Lower lobe of right lung (tissue), 2 donors: ENCODE data around the gene COLGALT1. TPM values are rescaled to one million over a fixed set of nuclear protein-coding genes. Genes with fewer than 3 reads are reported as not detected.

Experiments used
- ATAC-seq, 2 donors: fragments of 200-7000 bp; cut with Tn5 transposase; one replicate each; pipeline ENCODE4 v1.9.1; 2020 to 2022; ENCODE audit warnings: mild to moderate bottlenecking in 2 of 2, moderate library complexity in 2 of 2
- DNase-seq: peaks from one replicate; pipeline ENCODE4 v3.0.0-alpha.2; 2020
- H3K27ac ChIP-seq: fragments of 200-600 bp; one replicate; pipeline ENCODE4 v1.8.0; 2022
- H3K27me3 ChIP-seq: fragments of 200-600 bp; one replicate; pipeline ENCODE4 v1.8.0; 2022; ENCODE audit warnings: low read depth
- H3K36me3 ChIP-seq: fragments of 200-600 bp; one replicate; pipeline ENCODE4 v1.8.0; 2022; ENCODE audit warnings: mild to moderate bottlenecking
- H3K4me1 ChIP-seq: fragments of 200-600 bp; one replicate; pipeline ENCODE4 v1.8.0; 2022
- H3K4me3 ChIP-seq: fragments of 200-600 bp; one replicate; pipeline ENCODE4 v1.8.0; 2022; ENCODE audit warnings: mild to moderate bottlenecking
- H3K9me3 ChIP-seq: fragments of 200-600 bp; one replicate; pipeline ENCODE4 v1.8.0; 2022
- intact Hi-C: fragments of 100-400 bp; cut with DNase I; formaldehyde crosslinking; loops from one replicate; pipeline ENCODE4 v1.11.0; 2022
- total RNA-seq: library from RNA; stranded (reverse); fragmentation: NEBNext Ultra II Directional; extraction: Animal tissue kit (Norgen Biotek cat#: 25700); gene quantifications from one replicate; pipeline ENCODE4 v1.2.1, GENCODE V29; 2021
- TF ChIP-seq, protein P1 (sequence below): fragments of 200-600 bp; IDR thresholded peaks from one replicate; pipeline ENCODE4 v1.8.0; 2022; ENCODE audit warnings: antibody characterized with exemption, mild to moderate bottlenecking
- donor health status: DM: no; HTN: yes; CAD: no; lungs with severe emphysema.

Gene COLGALT1
- total RNA-seq, 1 donor from 2014 or later, result 142 TPM

DNA sequence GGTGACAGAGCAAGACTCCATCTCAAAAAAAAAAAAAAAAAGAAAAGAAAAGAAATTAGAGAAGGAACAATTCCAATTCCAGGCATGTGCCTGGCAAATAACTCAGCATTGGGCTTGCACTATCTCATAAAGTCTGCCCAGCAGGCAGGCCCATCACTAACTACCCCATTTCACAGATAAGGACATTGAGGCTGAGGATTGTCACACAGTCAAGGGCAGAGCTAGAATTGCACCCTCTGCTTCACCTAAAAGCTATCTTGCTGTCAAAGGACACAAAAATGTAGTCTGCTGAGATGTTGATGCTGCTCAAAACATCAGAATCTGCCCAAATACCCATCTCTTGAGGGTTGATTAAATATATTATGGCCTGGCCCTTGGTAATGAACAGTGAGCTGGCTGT lies 20.7 kb upstream of the COLGALT1 start:
- TF ChIP-seq, protein P1, sequence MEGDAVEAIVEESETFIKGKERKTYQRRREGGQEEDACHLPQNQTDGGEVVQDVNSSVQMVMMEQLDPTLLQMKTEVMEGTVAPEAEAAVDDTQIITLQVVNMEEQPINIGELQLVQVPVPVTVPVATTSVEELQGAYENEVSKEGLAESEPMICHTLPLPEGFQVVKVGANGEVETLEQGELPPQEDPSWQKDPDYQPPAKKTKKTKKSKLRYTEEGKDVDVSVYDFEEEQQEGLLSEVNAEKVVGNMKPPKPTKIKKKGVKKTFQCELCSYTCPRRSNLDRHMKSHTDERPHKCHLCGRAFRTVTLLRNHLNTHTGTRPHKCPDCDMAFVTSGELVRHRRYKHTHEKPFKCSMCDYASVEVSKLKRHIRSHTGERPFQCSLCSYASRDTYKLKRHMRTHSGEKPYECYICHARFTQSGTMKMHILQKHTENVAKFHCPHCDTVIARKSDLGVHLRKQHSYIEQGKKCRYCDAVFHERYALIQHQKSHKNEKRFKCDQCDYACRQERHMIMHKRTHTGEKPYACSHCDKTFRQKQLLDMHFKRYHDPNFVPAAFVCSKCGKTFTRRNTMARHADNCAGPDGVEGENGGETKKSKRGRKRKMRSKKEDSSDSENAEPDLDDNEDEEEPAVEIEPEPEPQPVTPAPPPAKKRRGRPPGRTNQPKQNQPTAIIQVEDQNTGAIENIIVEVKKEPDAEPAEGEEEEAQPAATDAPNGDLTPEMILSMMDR, result no peak
- Histone ChIP-seq H3K27ac (no peak overlapping the region), H3K36me3 (no peaks in the 10 kb centered on the region), H3K27me3 (peaks cover 5% of the 10 kb centered on the region), H3K4me3 (no peak overlapping the region), H3K4me1 (peaks cover 12% of the 10 kb centered on the region), H3K9me3 (no peaks in the 10 kb centered on the region)
- intact Hi-C loops, result no loop called here
- ATAC-seq (no peak), DNase-seq (no peak)

DNA sequence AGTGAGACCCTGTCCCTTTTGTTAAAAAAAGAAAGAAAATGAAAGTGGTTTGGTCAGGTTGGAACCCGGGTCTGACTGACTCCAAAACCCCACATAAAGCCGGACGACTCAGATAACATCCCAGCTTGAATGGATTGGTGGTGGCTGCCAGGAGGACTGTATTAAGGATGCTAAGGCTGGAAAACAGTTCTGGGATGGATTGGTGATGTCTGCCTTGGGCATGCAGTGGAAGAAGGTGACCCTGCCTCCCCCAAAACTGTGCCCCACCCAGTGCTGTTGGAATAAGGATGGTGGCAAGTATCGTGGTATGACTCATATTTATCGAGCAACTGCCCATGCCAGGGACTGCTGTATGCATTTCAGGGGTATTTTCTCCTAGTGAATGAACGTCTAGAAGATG lies 18.5 kb upstream of the COLGALT1 start:
- ATAC-seq, result no peak
- H3K4me1 ChIP-seq, result peaks cover 12% of the 10 kb centered on the region
- H3K4me3 ChIP-seq, result no peak overlapping the region
- TF ChIP-seq, protein P1, result no peak
- no peaks in the 10 kb centered on the region for H3K36me3 ChIP-seq
- no peaks in the 10 kb centered on the region for H3K9me3 ChIP-seq
- intact Hi-C loops, result no loop called here
- DNase-seq, result no peak
- H3K27ac ChIP-seq, result no peak overlapping the region
- peaks cover 3% of the 10 kb centered on the region for H3K27me3 ChIP-seq

- Histone ChIP-seq H3K4me1 (peaks cover 12% of the 10 kb centered on the region), H3K27me3 (no peaks in the 10 kb centered on the region), H3K36me3 (no peaks in the 10 kb centered on the region), H3K4me3 (peak overlapping the region; percentile 66), H3K9me3 (no peaks in the 10 kb centered on the region), H3K27ac (peak overlapping the region; percentile 62)
- TF ChIP-seq, protein P1, result no peak
- DNase-seq (no peak), ATAC-seq (peak; percentile 1 to 12)
- intact Hi-C loops, result no loop called here
These were observed 16.7 kb upstream of the COLGALT1 start for GRCh38 chr19:17538684-17539237.

- Histone ChIP-seq H3K9me3 (no peaks in the 10 kb centered on the region), H3K4me3 (peak overlapping the region; percentile 66), H3K4me1 (peaks cover 12% of the 10 kb centered on the region), H3K27ac (peak overlapping the region; percentile 62), H3K27me3 (no peaks in the 10 kb centered on the region), H3K36me3 (no peaks in the 10 kb centered on the region)
- peak; percentile 98 for DNase-seq
- ATAC-seq, result peak; percentile 92 to 96
- intact Hi-C loops, result no loop called here
- TF ChIP-seq, protein P1, result peak; percentile 47
These were observed 16.0 kb upstream of the COLGALT1 start for GRCh38 chr19:17539238-17540117.

DNA sequence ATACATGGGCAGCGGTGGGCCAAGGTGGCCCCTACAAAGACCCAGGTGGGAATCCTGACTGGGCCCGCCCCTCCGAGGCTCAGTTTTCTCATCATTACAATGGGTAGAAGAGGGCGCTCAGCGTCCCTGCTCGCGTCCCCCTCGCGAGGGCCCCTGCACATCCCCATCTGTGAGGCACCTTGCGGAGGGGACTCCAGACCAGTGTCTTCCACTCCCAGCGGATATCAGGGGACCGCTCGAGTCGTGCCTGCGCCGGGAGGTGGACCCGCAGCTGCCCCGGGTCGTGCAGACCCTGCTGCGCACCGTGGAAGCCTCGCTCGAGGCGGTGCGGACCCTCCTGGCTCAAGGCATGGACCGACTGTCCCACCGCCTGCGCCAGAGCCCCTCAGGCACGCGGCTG lies 15.3 kb upstream of the COLGALT1 start:
- Histone ChIP-seq H3K36me3 (no peaks in the 10 kb centered on the region), H3K4me1 (peaks cover 12% of the 10 kb centered on the region), H3K9me3 (no peaks in the 10 kb centered on the region), H3K27me3 (no peaks in the 10 kb centered on the region), H3K4me3 (no peak overlapping the region), H3K27ac (no peak overlapping the region)
- TF ChIP-seq, protein P1, result no peak
- DNase-seq, result no peak
- peak in 1 of 2 donors; percentile 4 for ATAC-seq
- intact Hi-C loops, result no loop called here
